HG03521 (cell line): ENCODE data around the gene NRTN.

Experiments used
- ATAC-seq: cut with Tn5 transposase; IDR thresholded peaks from one replicate; pipeline ENCODE4 v1.9.1; 2021; ENCODE audit warnings: mild to moderate bottlenecking, moderate library complexity; ENCODE audit not compliant: unreplicated experiment

Gene NRTN

DNA sequence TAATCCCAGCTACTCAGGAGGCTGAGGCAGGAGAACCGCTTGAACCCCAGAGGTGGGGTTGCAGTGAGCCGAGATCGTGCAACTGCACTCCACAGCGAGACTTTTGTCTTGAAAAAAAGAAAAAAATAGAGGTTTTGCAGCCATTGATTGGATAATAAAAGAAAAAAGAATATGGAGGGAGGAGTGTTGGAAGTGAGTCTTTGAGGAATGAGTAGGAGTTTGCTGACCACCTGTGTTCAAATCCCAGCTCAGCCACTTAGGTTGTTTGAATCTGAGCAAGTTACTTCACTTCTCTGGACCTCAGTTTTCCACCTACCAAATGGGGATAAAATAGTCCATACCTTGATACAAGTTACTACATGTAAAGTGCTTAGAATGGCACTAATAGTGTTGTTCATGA lies 6.2 kb downstream of the NRTN start:
- ATAC-seq = no peak

DNA sequence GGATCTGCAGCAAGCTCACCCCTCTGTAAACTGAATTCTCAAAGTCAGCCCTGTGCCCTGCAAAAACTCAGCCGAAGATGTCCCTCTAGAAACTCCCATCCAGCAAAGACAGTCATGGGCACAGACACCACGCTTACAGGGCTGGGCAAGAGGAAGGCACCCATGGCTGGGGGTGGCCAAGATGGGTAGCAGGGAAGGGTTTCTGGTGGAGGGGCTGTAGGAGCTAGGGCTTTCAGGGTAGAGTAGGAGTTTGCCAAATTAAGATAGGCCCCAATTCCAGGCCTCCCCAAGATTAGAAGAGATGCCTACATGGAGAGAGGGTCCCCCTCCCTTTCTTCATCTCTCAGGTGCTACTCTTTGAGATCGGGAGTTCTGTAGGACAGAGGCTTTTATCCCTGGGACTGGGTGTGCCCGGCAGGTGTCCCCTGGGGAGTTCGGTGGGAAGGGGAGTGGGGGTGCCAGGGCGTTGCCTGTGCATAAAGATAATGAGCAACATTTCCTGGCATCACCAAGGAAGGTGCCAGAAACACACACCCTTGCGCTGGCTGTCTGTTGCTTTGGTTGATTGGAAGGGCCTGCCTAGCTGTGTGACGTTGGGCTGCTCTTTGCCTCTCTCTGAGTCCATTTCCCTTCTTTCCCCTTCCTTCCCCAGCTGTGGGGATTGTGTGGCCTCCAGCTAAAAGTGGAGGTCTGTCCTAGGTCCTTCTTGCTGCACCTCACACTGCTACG lies 9.4 kb downstream of the NRTN start:
- no peak for ATAC-seq

DNA sequence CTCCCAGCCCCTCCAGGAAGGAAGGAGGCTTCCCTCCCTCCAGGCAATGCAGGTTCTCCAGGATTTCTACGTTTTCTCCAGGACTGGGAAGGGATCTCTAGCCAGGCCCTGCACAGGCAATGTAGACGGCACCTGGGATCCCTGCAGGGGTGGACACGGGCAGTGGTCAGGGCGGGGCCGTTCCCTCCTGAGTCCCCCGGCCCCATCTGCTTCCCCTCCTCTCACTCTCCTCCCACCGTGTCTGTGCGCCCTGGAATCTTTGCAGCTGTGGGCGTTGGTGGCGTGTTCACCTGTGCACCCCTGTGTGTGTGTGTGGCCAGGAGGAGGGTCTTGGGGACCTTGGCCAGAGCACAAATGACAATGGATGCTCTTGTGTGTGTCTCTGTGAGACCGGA lies 10.0 kb downstream of the NRTN start:
- ATAC-seq = no peak

DNA sequence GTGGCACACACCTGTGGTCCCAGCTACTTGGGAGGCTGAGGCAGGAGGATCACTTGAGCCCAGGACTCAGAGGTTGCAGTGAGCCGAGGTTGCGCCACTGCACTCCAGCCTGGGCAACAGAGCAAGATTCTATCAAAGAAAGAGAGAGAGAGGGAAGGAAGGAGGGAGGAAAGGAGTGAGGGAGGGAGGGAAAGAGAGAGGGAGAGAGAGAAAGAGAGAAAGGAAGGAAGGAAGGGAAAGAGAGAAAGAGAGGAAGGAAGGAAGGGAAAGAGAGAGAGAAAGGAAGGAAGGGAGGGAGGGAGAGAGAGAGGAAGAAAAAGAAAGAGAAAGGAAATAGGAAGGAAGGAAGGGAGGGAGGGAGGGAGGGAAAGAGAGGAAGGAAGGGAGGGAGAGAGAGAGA lies 12.4 kb downstream of the NRTN start:
- no peak for ATAC-seq

DNA sequence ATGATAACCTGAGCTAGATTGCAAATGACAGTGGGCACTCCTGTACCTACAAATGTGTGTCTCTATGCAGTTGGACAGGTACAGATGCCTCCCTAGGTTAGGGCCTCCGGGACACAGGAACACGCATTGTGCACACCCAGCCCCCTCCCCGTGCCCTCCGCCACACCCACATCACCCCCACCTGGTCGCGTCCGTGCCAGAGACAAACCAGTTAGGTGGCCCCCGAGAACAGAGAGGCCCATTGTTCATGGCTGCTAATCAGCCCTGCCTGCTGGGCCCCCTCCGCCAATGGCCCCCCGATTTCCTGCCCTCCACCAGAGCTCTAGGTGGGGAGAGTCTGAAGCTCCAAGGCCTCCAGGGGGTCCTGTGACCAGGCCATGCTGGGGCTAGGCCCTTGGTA lies 13.7 kb downstream of the NRTN start:
- ATAC-seq = no peak

DNA sequence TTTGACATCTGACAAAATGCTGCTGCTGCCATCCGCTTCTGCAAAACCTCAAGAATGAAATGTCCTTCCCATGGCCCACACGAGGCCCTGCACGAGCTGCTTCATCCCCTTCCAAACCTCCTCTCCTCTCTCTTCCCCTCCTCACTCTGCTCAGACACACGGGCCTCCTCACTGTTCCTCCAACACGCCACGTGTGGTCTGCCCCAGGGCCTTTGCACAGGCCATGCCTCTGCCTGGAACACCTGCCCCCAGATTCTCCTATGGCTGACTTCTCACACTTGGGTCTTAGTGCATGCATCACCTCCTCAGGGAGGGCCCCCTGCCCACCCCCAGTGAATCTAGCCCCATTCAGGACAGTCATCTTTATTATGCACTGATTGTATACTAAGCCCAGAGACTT lies 15.9 kb downstream of the NRTN start:
- ATAC-seq = no peak

DNA sequence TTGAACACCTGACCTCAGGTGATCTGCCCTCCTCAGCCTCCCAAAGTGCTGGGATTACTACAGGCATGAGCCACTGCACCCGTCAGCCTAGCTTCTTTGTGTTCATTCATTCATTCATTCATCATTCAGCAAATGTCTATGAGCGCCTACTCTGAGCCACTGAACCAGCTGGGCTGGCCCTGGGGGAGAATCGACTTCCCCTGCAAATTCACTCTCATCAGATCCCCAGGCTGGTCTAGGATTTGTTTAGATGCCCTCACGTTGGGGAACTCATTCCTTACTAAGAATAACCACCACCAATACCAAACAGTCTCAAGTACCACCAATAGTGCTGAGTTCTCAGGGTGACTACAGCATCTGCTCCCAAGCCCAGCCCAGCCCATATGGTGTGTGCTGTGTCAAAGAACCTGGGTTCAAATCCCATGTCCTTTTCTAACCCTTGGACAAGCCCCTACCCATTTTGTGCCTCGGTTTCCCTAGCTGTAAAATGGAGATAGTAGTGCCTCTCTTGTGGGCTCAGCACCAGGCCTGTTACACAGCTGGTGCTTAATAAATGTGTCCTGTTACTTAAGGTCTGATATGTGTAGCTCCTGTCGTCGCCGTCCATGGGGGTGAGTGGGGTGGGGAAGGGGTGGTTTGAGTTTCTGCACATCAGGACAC lies 16.8 kb downstream of the NRTN start:
- ATAC-seq = no peak

DNA sequence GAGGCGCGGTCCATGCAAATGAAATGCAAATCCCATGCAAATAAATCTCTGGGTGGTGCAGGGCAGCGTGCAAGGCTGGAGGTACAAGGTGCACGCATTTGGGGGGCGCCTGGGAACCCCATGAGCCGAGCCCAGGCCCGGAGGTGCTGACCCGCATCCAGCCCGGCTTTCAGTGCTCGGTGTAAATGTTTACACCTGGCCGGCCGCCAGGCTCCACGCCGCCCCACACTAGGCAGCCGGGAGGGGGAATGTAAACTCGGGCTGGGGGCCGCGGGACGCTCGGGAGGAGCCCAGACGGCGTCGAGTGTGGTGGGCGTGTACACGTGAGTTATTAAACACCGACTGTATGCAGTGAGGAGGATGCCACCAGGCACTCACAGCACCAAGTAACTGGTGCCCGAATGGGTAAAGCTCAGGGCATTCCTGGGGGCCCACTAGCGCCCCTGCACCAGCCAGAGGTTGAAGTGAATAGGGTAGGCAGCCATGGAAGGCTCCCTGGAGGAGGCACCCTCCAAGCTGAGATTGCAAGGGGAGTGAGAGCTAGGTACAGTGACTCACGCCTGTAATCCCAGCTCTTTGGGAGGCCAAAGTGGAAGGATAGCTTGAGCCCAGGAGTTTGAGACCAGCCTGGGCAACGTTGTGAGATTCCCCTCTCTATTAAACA lies 17.4 kb downstream of the NRTN start:
- ATAC-seq = no peak

DNA sequence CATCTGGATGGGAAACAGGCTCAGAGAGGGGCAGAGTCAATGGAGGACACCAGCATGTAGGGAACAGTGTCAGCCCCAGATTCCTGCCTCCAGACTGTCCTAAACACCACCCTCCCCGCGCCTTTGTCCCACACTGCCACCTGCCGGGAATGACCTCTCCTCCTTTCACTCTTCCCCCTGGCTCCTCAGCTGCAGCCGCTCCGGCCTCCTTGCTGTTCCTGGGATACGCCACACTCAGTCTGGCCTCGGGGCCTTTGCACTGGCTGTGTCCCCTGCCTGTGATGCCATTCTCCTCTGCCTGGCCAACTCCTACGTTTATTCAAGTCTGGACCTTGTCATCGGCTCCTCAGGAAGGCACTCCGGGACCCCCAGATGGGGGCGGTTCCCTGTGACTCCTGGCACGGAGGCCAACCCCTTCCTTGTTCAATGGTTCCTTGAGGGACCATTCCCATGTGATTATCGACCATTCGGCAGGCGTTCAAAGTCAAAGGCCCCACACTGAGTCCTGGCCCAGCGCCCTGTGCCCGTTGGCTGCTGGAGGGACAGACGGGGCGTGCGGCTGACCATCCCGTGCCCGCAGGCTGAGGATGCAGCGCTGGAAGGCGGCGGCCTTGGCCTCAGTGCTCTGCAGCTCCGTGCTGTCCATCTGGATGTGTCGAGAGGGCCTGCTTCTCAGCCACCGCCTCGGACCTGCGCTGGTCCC lies 18.9 kb downstream of the NRTN start:
- ATAC-seq = no peak

DNA sequence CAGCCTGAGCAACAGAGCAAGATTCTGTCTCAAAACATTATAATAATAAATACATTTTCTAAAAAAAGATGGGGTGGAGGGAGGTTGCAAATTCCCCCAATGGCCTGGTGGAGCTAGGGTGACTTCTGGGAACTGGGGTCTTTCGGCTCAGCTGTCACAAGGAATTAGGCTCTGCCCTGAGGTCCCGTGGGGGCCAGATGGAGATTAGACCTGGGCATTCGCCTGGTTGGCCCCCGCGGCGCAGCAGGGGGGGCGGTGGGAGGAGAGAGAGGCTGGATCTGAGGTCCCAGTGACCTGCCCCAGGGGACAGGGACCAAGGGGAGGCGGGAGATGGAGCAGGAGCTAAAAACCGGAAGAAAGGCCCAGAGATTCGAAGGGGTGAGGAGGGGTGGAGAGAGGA lies 19.9 kb downstream of the NRTN start:
- no peak for ATAC-seq

DNA sequence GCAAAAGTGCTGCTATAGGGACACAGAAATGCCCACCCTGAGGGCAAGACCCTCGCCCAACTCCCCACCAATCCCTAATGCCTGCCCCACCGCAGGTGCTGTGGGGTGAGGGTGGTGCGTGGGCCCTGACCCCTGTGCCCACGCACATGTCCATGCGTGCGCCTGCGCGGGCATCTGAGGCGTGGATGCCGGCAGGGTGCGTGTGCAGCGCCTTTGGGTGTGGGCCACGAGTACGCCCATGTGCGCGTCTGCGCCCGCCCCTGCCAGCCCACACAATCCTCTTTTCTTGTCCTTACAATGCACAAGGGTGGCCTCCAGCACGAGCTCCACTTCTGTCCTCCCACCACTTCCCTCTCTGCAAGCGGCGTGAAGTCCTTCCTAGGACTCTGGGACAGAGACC lies 20.3 kb downstream of the NRTN start:
- ATAC-seq = no peak

DNA sequence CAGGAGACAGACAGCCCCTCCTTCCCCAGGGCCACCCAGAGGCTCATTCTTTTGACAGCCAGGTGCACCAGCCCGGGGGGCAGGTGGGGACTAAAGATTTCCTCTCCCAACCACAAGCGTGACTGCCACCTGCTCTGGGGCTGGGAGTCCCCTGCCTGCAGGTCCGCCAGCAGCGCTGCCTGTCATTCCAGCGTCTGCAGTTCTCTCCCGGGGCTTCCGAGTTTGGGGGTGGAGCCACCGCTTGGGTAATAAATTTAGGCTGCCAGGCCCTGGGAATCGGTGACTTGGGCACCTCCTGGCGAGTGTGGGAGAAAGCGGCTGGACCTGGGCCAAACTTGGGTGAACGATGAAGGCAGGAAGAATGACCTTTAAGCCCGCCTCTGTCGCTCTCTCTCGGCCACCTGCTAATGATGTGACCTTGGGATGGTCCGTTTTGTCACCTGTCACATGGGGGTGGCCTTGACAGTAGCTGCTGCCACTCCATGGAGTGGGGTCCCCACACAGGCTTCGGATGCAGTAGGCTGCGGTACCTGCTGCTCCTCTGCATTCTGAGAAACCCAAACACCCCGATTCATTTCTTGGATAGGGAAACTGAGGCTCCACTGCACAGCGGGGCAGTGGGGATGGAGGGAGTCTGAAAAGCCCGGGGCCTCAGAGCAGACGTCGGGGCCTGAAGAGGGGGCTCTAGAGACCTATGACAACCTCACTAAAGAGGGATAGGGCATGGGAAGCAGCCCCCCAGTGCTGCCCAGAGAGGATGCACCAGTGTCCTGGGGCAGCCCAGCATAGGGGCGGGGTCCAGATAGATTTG lies 21.9 kb downstream of the NRTN start:
- ATAC-seq = no peak

DNA sequence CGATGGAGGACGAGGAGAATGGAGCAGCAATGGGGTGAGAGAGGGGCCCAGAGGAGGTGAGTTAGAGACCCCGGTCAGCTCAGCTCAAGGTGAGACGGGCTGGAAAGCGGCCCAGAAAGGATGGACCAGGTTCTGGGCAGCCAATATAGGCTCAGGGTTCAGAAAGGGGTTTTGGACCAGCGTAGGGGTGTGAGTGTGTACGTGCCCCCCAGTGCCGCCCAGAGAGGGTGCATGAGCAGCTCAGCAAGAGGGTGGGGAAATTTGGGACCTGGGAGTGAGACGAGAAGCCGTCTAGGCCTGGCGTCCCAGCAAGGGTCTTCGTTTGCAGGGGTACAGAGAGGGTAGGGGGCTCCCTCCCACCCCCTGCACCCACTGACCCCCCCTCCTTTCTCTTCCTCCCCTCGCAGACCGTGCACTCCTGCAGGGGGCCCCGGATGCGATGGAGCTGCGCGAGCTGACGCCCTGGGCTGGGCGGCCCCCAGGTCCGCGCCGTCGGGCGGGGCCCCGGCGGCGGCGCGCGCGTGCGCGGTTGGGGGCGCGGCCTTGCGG lies 22.5 kb downstream of the NRTN start:
- no peak for ATAC-seq

DNA sequence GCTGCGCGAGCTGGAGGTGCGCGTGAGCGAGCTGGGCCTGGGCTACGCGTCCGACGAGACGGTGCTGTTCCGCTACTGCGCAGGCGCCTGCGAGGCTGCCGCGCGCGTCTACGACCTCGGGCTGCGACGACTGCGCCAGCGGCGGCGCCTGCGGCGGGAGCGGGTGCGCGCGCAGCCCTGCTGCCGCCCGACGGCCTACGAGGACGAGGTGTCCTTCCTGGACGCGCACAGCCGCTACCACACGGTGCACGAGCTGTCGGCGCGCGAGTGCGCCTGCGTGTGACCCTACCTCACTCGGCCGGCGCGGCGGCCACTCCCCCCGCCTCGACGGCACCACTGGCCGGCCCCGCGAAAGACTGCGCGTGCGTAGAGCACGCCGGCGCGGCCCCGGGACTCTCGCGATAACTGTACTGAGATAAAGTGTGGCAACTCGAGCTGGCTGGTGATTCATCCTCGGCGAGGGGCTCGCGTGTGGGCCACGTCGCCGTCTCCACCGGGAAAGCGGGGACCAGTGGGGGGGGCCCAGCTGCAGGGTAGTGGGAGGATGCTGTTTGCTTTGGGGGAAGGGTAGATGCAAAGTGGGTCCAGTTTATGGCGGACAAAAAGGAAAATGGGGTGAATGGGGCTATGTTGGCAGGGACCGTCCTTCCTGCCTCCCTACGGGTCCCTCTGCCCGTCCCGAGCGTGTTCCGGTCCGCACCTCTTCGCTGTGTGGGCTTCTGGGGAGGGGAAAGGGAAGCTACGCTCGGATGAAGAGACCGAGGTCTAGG lies 23.2 kb downstream of the NRTN start:
- ATAC-seq = peak; percentile 75

DNA sequence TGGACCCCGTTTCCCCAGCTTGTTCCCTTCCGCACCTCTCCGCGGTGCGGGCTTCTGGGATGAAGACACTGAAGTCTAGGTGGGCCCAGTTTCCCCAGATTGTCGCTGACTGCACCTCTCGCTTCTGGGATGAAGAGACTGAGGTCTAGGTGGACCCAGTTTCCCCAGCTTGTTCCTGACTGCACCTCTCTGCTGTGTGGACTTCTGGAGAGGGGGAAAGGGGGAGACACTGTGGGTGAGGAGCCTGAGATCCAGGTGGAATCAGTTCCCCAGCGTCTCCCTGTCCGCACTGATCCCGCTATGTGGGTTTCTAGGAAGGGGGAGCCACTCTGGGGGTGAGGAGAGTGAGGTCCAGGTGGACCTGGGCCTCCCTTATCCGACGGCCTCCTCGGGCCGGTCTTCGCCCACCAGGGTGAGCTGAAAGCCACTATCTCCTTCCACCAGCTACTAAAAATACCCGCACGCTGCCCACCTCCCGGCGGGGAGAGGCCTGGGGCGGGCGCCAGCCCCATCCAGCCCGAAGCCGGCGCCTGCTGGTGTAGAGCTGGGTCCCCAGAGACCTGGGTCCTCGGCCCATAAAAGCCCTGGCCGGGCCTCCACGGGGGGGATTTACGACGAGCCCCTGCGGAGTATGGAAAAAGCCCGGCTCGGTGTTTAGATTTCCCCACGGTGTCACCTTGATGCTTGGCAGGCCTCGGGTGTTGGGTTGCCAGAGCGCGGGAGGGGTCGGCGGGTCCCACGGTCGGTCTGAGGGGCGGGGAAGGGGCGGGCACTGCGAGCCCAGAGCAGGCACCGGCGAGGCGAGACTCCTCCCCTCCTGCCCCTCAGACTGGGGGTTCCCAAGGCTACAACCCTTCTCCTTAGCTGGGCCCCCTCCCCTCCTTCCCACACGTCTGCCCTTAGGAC lies 24.0 kb downstream of the NRTN start:
- no peak for ATAC-seq

DNA sequence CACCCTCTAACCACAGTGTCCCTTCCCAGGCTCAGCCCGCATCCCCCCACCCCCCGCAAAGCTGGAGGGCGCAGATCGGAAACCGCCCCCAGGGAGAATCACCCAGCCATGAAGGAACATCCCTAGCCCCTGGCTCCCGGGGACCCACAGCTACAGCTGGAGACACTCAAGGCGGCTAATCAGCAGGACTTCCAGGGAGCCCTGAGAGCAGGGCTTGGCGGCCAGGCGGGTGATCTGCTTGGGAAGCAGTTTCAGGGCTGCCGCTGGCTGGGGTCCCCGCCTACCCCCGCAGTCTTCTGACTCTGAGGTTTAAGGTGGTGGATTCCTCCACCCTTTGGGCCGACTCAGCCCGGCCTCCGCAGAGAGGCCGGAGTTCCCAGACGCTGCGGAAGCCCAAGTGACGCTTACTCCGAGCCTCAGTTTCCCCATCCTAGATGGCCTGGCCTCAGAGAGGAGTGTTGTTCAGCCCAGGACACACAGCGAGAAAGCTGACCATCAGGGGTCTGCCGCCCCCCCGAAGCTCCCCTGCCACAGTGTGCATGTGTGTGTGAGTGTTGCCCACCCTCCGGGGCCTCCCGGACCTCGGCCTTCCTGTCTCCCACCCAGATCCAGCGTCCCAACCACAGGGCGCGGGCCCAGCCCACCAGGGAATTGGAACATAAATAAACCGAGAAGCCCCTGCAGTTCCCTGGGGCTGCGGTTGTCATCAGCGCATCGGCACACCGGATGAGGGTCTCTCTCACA lies 24.9 kb downstream of the NRTN start:
- no peak for ATAC-seq

DNA sequence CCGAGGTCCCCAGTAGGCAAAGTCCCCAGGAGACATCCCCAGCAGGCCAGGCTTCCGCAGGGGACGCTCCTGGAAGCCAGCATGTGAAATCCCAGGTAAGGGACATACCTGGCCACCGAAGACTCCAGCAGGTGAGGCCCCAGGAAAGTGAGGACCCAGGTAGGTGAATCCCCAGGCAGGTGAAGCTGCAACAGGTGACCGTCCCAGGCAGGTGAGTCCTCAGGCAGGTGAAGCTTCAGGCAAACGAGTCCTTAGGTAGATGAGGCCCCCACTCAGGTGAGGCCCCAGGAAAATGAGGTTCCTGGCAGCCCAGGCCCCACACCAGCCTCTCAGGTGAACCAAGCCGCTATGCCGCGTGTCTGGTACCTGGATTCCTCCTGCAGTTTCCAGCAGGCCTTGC lies 26.3 kb downstream of the NRTN start:
- ATAC-seq = no peak

DNA sequence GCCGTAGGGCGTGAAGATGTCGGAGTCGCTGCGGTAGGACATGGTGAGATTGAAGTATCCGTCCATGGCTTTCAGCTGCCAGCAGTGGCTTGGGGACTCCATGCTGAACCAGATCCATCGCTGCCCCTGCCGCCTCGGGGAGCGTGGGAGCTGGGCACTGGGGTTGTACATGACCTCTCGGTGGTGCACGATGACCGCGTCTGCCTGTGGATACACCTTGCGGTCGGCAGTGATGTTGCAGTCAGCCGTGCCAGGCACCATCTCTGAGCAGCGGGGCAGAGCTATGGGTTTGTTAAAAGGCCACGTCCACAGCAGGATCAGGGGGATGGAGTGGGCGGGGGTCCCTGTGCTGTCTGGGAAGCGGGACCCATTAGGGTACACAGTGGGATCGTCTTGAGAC lies 27.2 kb downstream of the NRTN start:
- no peak for ATAC-seq
